Fibroblast of lung (primary cell): ENCODE measurements around the gene PHOX2B.

Experiments
- CTCF ChIP-seq, 2 donors: IDR thresholded peaks in 1 of 2; conservative IDR thresholded peaks in 1 of 2; 1 replicate in 1 of 2; 2 replicates in 1 of 2; pipeline ENCODE4 v1.5.1; 2011 to 2012; ENCODE audit warnings: low read length in 2 of 2, control low read depth in 1 of 2, inconsistent platforms in 1 of 2, low read depth in 1 of 2, mild to moderate bottlenecking in 1 of 2
- EZH2 ChIP-seq: IDR thresholded peaks from 2 replicates; pipeline ENCODE4 v1.5.1; 2012; ENCODE audit warnings: low read length, control low read depth, mild to moderate bottlenecking; ENCODE audit errors: missing control alignments

GRCh38 chr4:41776466-41776865, 27.9 kb upstream of the PHOX2B start:
- TF ChIP-seq CTCF (conservative IDR thresholded peaks at IDR 0.05 in 1 of 2, IDR thresholded peaks at IDR 0.05 in 1 of 2; ENCODE audit: low read depth in 1 of 2, low read length in 2 of 2) (no peak), EZH2 (no peak)
